GM18498 (cell line): Measurements from ENCODE around the gene CACNA1E.

Experiments used
- ATAC-seq: cut with Tn5 transposase; IDR thresholded peaks from one replicate; pipeline ENCODE4 v1.9.1; 2021; ENCODE audit warnings: mild to moderate bottlenecking, moderate library complexity; ENCODE audit not compliant: unreplicated experiment

The CACNA1E gene

GRCh38 chr1:181482521-181483284 is 614 bp upstream of the CACNA1E start:
- peak; percentile 58 for ATAC-seq

GRCh38 chr1:181484821-181485220 is 1.5 kb downstream of the CACNA1E start:
- ATAC-seq = no peak

GRCh38 chr1:181485287-181486097 is 2.2 kb downstream of the CACNA1E start:
- peak; percentile 64 for ATAC-seq

GRCh38 chr1:181486098-181486420 is 2.7 kb downstream of the CACNA1E start:
- no peak for ATAC-seq

- ATAC-seq = no peak
These were observed 5.5 kb downstream of the CACNA1E start for GRCh38 chr1:181488866-181489265.

- no peak for ATAC-seq
These were observed 7.0 kb downstream of the CACNA1E start for GRCh38 chr1:181490276-181490675.

- ATAC-seq = no peak
These were observed 7.7 kb downstream of the CACNA1E start for GRCh38 chr1:181490740-181491712.

GRCh38 chr1:181493166-181493565 is 9.8 kb downstream of the CACNA1E start:
- ATAC-seq = no peak

- ATAC-seq = no peak
These were observed 10.6 kb downstream of the CACNA1E start for GRCh38 chr1:181493885-181494284.

GRCh38 chr1:181496759-181497158 is 13.4 kb downstream of the CACNA1E start:
- no peak for ATAC-seq

GRCh38 chr1:181497870-181498269 is 14.6 kb downstream of the CACNA1E start:
- no peak for ATAC-seq

- ATAC-seq = no peak
These were observed 16.5 kb downstream of the CACNA1E start for GRCh38 chr1:181499825-181500224.

- no peak for ATAC-seq
These were observed 17.3 kb downstream of the CACNA1E start for GRCh38 chr1:181500636-181501035.

GRCh38 chr1:181501612-181502011 is 18.3 kb downstream of the CACNA1E start:
- ATAC-seq = no peak

GRCh38 chr1:181503171-181503810 is 20.0 kb downstream of the CACNA1E start:
- ATAC-seq = no peak

GRCh38 chr1:181504399-181504842 is 21.1 kb downstream of the CACNA1E start:
- ATAC-seq = peak; percentile 61

GRCh38 chr1:181506563-181507353 is 23.4 kb downstream of the CACNA1E start:
- ATAC-seq = no peak

GRCh38 chr1:181508486-181509165 is 25.3 kb downstream of the CACNA1E start:
- ATAC-seq = peak; percentile 35

- ATAC-seq = peak; percentile 3
These were observed 30.5 kb downstream of the CACNA1E start for GRCh38 chr1:181513786-181514297.
